Measurements from ENCODE around the gene MRNIP. TPM values are rescaled to one million over a fixed set of nuclear protein-coding genes. Genes with fewer than 3 reads are reported as not detected.

Gene MRNIP
- total RNA-seq, 1 donor from 2014 or later, result 42.2 TPM

DNA sequence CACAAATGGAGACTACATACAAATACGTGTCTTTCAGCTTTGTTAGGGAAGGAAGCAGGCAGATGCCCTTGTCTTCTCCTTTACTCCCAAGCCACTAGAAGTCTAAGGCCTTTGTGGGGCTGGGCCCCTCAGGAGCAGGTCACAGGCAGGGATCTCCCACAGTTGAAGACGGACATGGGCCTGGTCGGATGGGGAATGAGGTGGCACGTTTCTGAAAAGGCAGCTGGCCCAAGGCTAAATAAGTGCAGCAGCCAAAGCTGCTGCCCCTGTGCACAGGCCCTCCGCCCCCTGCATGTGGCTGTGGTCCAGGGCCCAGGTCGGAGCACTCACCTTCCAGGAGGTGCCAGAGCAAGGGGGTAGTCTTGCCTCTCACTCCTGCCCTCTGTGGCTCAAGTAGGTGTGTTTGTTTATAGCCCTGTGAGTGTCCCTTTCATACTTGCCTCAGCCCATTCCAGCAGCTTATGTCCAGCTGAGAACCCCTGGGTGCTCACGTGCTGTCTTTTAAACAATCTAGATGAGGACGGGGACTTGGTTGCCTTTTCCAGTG, 36.1 kb downstream of the MRNIP start:
- no peak for DNase-seq (ENCODE audit: low read depth, low spot score)
- H3K27me3 Mint-ChIP-seq (ENCODE audit: low read depth), result peaks cover 10% of the 10 kb centered on the region
- TF ChIP-seq, protein P1, sequence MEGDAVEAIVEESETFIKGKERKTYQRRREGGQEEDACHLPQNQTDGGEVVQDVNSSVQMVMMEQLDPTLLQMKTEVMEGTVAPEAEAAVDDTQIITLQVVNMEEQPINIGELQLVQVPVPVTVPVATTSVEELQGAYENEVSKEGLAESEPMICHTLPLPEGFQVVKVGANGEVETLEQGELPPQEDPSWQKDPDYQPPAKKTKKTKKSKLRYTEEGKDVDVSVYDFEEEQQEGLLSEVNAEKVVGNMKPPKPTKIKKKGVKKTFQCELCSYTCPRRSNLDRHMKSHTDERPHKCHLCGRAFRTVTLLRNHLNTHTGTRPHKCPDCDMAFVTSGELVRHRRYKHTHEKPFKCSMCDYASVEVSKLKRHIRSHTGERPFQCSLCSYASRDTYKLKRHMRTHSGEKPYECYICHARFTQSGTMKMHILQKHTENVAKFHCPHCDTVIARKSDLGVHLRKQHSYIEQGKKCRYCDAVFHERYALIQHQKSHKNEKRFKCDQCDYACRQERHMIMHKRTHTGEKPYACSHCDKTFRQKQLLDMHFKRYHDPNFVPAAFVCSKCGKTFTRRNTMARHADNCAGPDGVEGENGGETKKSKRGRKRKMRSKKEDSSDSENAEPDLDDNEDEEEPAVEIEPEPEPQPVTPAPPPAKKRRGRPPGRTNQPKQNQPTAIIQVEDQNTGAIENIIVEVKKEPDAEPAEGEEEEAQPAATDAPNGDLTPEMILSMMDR (conservative IDR thresholded peaks at IDR 0.05), result no peak
- no peak overlapping the region for H3K27ac Mint-ChIP-seq (ENCODE audit: unreplicated experiment)
- peaks cover 39% of the 10 kb centered on the region for H3K4me1 Mint-ChIP-seq
- H3K4me3 Mint-ChIP-seq, result peak overlapping the region; percentile 98
- H3K9me3 Mint-ChIP-seq, result no peaks in the 10 kb centered on the region
- H3K36me3 Mint-ChIP-seq (ENCODE audit: low read depth), result peaks cover 8% of the 10 kb centered on the region

DNA sequence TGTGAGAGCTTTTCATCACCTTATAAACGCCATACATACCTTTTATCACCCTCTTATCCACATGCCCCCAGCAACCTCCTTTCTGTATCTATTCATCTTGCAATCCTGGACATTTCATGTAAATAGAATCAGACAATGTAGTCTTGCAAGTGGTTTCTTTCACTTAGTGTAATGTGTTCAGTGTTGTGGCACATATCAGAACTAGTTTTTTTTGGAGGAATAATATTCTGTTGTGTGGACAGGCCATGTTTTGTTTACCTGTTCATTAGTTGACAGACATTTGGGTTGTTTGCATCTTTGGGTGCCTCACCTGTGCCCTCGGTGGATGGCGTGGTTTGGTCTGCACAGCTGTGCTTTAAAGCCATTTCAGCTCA, 36.6 kb downstream of the MRNIP start:
- Mint-ChIP-seq H3K27ac (ENCODE audit: unreplicated experiment) (no peak overlapping the region), H3K4me1 (peaks cover 39% of the 10 kb centered on the region), H3K9me3 (no peaks in the 10 kb centered on the region), H3K4me3 (peak overlapping the region; percentile 98), H3K36me3 (ENCODE audit: low read depth) (peaks cover 6% of the 10 kb centered on the region), H3K27me3 (ENCODE audit: low read depth) (peaks cover 10% of the 10 kb centered on the region)
- DNase-seq (ENCODE audit: low read depth, low spot score), result no peak
- TF ChIP-seq, protein P1 (conservative IDR thresholded peaks at IDR 0.05), result no peak

DNA sequence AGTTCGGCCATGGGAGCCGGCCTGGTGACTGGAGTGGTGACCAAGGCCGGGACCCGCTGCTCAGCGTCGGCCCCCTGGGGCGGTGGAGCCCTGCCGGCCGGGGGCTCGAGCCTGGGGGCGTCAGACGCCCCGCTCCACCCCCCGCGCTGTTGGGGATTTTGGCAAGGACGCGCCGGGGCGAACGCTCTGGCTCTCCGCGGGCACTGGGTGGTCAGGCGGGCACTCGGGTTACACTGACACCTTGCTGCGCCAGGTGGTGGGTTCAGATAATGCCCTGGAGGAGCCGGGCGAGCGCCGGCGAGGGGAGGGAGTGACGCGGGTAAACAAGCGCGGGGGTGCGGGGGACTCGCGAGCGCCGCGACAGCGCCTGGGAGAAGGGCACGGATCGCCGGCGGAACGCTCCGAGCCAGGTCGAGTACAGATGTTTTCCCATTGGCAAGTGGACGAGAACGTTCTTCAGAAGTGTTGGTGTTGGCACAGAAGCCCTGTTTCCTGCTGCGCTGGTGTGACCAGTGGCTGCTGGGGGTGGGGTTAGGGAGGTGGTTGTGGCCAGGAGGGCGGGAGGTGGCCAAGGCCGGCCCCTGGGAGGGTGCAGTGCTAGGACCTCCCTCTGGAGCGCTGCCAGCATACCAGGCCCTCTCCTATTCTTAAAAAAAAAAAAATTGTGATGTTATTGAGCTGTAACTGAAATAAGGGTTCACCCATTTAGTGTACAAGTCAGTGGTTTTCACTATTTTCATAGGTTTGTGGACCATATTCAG, 37.1 kb downstream of the MRNIP start:
- Mint-ChIP-seq H3K36me3 (ENCODE audit: low read depth) (peaks cover 4% of the 10 kb centered on the region), H3K9me3 (no peaks in the 10 kb centered on the region), H3K4me3 (peak overlapping the region; percentile 98), H3K4me1 (peaks cover 39% of the 10 kb centered on the region), H3K27ac (ENCODE audit: unreplicated experiment) (peak overlapping the region; percentile 95), H3K27me3 (ENCODE audit: low read depth) (peaks cover 10% of the 10 kb centered on the region)
- peak; percentile 57 for DNase-seq (ENCODE audit: low read depth, low spot score)
- TF ChIP-seq, protein P1 (conservative IDR thresholded peaks at IDR 0.05), result peak; percentile 3

DNA sequence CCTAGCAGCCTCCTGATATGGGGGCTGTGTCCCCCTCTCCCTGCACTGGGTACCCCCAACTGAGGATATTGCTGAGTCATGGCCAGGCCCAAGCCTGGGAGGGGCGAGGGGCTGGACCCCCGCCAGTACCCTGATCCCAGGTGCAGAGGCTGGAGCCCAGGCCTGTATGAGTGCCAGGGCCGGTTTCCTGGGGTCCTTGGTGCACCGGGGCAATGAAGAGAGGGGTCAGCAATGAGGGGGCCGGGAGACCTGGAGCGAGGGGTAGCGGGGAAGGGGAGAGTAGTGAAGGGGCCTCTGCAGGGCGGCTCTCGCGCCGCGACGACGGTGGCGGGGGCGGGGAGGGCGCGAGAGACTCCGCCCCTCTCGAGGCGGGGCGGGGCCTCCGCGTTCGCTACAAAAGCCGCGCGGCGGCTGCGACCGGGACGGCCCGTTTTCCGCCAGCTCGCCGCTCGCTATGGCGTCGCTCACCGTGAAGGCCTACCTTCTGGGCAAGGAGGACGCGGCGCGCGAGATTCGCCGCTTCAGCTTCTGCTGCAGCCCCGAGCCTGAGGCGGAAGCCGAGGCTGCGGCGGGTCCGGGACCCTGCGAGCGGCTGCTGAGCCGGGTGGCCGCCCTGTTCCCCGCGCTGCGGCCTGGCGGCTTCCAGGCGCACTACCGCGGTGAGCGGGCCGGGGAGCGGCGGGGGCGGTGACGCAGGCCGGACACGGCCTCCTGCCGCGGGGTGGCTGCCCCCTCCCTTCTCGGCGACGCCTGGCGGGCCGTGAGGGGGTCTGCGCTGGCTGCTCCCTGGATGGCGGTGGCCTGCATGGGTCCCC, 37.9 kb downstream of the MRNIP start, which contains the start of gene SQSTM1:
Gene SQSTM1, plus strand, starts transcription at position 423 of the 815 bp plus-strand sequence. Its CDS starts 32 bp downstream, at position 455.
- peak within 1 kb of the TSS; percentile 98 for H3K4me3 Mint-ChIP-seq
- H3K4me1 Mint-ChIP-seq, result peaks cover 41% of the 10 kb centered on the region
- peak within 1 kb of the TSS; percentile 95 for H3K27ac Mint-ChIP-seq (ENCODE audit: unreplicated experiment)
- TF ChIP-seq, protein P1 (conservative IDR thresholded peaks at IDR 0.05), result peak; percentile 17
- DNase-seq (ENCODE audit: low read depth, low spot score), result peak; percentile 74
- H3K36me3 Mint-ChIP-seq (ENCODE audit: low read depth), result peaks cover 5% of the 10 kb centered on the region
- peaks cover 11% of the 10 kb centered on the region for H3K27me3 Mint-ChIP-seq (ENCODE audit: low read depth)
- H3K9me3 Mint-ChIP-seq, result no peaks in the 10 kb centered on the region

DNA sequence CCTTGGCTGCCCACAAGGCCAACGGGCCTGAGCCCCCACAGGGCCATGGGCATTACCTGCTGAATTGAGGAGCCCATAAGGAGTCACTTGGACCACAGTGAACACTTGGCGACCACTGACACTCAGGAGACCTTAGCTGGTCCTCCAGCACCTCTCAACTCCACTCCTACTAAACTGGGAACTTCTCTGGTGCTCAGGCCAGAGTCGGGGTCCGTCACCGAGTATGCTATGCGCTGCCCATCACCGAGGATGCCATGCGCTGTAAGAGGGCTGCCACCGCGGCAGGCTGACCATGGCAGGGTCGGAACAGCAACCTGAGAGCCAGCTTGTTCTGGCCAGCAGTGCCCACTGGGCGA, 38.5 kb downstream of the MRNIP start:
- peaks cover 12% of the 10 kb centered on the region for H3K27me3 Mint-ChIP-seq (ENCODE audit: low read depth)
- TF ChIP-seq, protein P1 (conservative IDR thresholded peaks at IDR 0.05), result no peak

More for the DNA sequence above, 38.5 kb downstream of the MRNIP start:
- Mint-ChIP-seq H3K9me3 (no peaks in the 10 kb centered on the region), H3K4me1 (peaks cover 43% of the 10 kb centered on the region), H3K4me3 (peak overlapping the region; percentile 85), H3K36me3 (ENCODE audit: low read depth) (peaks cover 7% of the 10 kb centered on the region), H3K27ac (ENCODE audit: unreplicated experiment) (peak overlapping the region; percentile 86)
- DNase-seq (ENCODE audit: low read depth, low spot score), result no peak
